Rectal smooth muscle tissue (tissue), 1 donor: Measurements from ENCODE around the gene TMEM266.

ENCODE experiments used
- H3K27ac ChIP-seq: one replicate; pipeline ENCODE4 v1.7.0; 2013; ENCODE audit warnings: low read depth, low read length, inconsistent platforms
- H3K27me3 ChIP-seq: one replicate; pipeline ENCODE4 v1.7.0; 2013; ENCODE audit warnings: low read length; ENCODE audit not compliant: control insufficient read depth, insufficient read depth
- H3K36me3 ChIP-seq: one replicate; pipeline ENCODE4 v1.7.0; 2013; ENCODE audit warnings: low read length; ENCODE audit not compliant: control insufficient read depth, insufficient read depth
- H3K4me1 ChIP-seq: one replicate; pipeline ENCODE4 v1.7.0; 2013; ENCODE audit warnings: low read length; ENCODE audit not compliant: control insufficient read depth, insufficient read depth
- H3K4me3 ChIP-seq: one replicate; pipeline ENCODE4 v1.7.0; 2013; ENCODE audit warnings: low read length
- H3K9ac ChIP-seq: one replicate; pipeline ENCODE4 v1.7.0; 2013; ENCODE audit warnings: low read length

Gene TMEM266

GRCh38 chr15:76075046-76075445 is 15.3 kb downstream of the TMEM266 start:
- Histone ChIP-seq H3K4me1 (no peaks in the 10 kb centered on the region), H3K27ac (no peak overlapping the region), H3K27me3 (no peaks in the 10 kb centered on the region), H3K36me3 (no peaks in the 10 kb centered on the region), H3K4me3 (no peak overlapping the region), H3K9ac (no peak overlapping the region)

GRCh38 chr15:76078285-76078877 is 18.6 kb downstream of the TMEM266 start:
- H3K36me3 ChIP-seq, result no peaks in the 10 kb centered on the region

GRCh38 chr15:76084256-76084655 is 24.5 kb downstream of the TMEM266 start:
- H3K4me1 ChIP-seq, result no peaks in the 10 kb centered on the region
- no peaks in the 10 kb centered on the region for H3K36me3 ChIP-seq
- H3K4me3 ChIP-seq, result no peak overlapping the region
- no peaks in the 10 kb centered on the region for H3K27me3 ChIP-seq
- no peak overlapping the region for H3K9ac ChIP-seq
- H3K27ac ChIP-seq, result no peak overlapping the region

More at GRCh38 chr15:76078285-76078877, 18.6 kb downstream of the TMEM266 start:
- Histone ChIP-seq H3K4me1 (no peaks in the 10 kb centered on the region), H3K27ac (no peak overlapping the region), H3K4me3 (no peak overlapping the region), H3K27me3 (no peaks in the 10 kb centered on the region), H3K9ac (no peak overlapping the region)

GRCh38 chr15:76098685-76099084 is 38.9 kb downstream of the TMEM266 start:
- no peak overlapping the region for H3K4me3 ChIP-seq
- no peak overlapping the region for H3K9ac ChIP-seq
- no peak overlapping the region for H3K27ac ChIP-seq
- H3K27me3 ChIP-seq, result no peaks in the 10 kb centered on the region
- no peaks in the 10 kb centered on the region for H3K36me3 ChIP-seq
- H3K4me1 ChIP-seq, result no peaks in the 10 kb centered on the region

- Histone ChIP-seq H3K27ac (no peak overlapping the region), H3K36me3 (no peaks in the 10 kb centered on the region), H3K27me3 (no peaks in the 10 kb centered on the region), H3K4me3 (no peak overlapping the region), H3K4me1 (no peaks in the 10 kb centered on the region), H3K9ac (no peak overlapping the region)
Measured at GRCh38 chr15:76099388-76099787, 39.6 kb downstream of the TMEM266 start.

GRCh38 chr15:76100361-76100760 is 40.6 kb downstream of the TMEM266 start:
- Histone ChIP-seq H3K36me3 (no peaks in the 10 kb centered on the region), H3K27ac (no peak overlapping the region), H3K4me1 (no peaks in the 10 kb centered on the region), H3K27me3 (no peaks in the 10 kb centered on the region), H3K9ac (no peak overlapping the region), H3K4me3 (no peak overlapping the region)

- no peaks in the 10 kb centered on the region for H3K4me1 ChIP-seq
- H3K9ac ChIP-seq, result no peak overlapping the region
- no peaks in the 10 kb centered on the region for H3K27me3 ChIP-seq
- H3K4me3 ChIP-seq, result no peak overlapping the region
- no peaks in the 10 kb centered on the region for H3K36me3 ChIP-seq
- H3K27ac ChIP-seq, result no peak overlapping the region
Measured at GRCh38 chr15:76101655-76102054, 41.9 kb downstream of the TMEM266 start.

- no peaks in the 10 kb centered on the region for H3K4me1 ChIP-seq
- no peak overlapping the region for H3K9ac ChIP-seq
- no peak overlapping the region for H3K4me3 ChIP-seq
- H3K27ac ChIP-seq, result no peak overlapping the region
- no peaks in the 10 kb centered on the region for H3K27me3 ChIP-seq
- H3K36me3 ChIP-seq, result no peaks in the 10 kb centered on the region
Measured at GRCh38 chr15:76105391-76105790, 45.6 kb downstream of the TMEM266 start.

GRCh38 chr15:76105911-76106310 is 46.1 kb downstream of the TMEM266 start:
- no peak overlapping the region for H3K9ac ChIP-seq
- H3K27ac ChIP-seq, result no peak overlapping the region
- no peaks in the 10 kb centered on the region for H3K4me1 ChIP-seq
- H3K4me3 ChIP-seq, result no peak overlapping the region
- H3K36me3 ChIP-seq, result no peaks in the 10 kb centered on the region
- H3K27me3 ChIP-seq, result no peaks in the 10 kb centered on the region

- H3K27ac ChIP-seq, result no peak overlapping the region
- H3K4me3 ChIP-seq, result no peak overlapping the region
- H3K4me1 ChIP-seq, result no peaks in the 10 kb centered on the region
- no peaks in the 10 kb centered on the region for H3K27me3 ChIP-seq
- H3K9ac ChIP-seq, result no peak overlapping the region
- no peaks in the 10 kb centered on the region for H3K36me3 ChIP-seq
Measured at GRCh38 chr15:76107169-76107568, 47.4 kb downstream of the TMEM266 start.

GRCh38 chr15:76108021-76108723 is 48.4 kb downstream of the TMEM266 start:
- no peak overlapping the region for H3K9ac ChIP-seq
- H3K4me1 ChIP-seq, result no peaks in the 10 kb centered on the region
- no peak overlapping the region for H3K4me3 ChIP-seq
- H3K27ac ChIP-seq, result no peak overlapping the region
- no peaks in the 10 kb centered on the region for H3K27me3 ChIP-seq
- no peaks in the 10 kb centered on the region for H3K36me3 ChIP-seq

GRCh38 chr15:76109046-76109445 is 49.3 kb downstream of the TMEM266 start:
- Histone ChIP-seq H3K9ac (no peak overlapping the region), H3K36me3 (no peaks in the 10 kb centered on the region), H3K27ac (no peak overlapping the region), H3K4me3 (no peak overlapping the region), H3K4me1 (no peaks in the 10 kb centered on the region), H3K27me3 (no peaks in the 10 kb centered on the region)

GRCh38 chr15:76114561-76114960 is 54.8 kb downstream of the TMEM266 start:
- Histone ChIP-seq H3K27me3 (no peaks in the 10 kb centered on the region), H3K9ac (no peak overlapping the region), H3K4me1 (no peaks in the 10 kb centered on the region), H3K27ac (no peak overlapping the region), H3K4me3 (no peak overlapping the region), H3K36me3 (no peaks in the 10 kb centered on the region)
